Esophagus squamous epithelium (tissue), 4 donors: ENCODE results near the gene SRSF9.

Experiments used
- POLR2A ChIP-seq, 4 donors: fragments of 450-650 bp; IDR thresholded peaks; one replicate each; pipeline ENCODE4 v1.6.1; 2017; ENCODE audit warnings: antibody characterized with exemption in 4 of 4, mild to moderate bottlenecking in 4 of 4, moderate library complexity in 3 of 4
- TF ChIP-seq, protein P1 (sequence below), 6 experiments: fragments of 450-650 bp in 4 of 6; fragments of 200-600 bp in 2 of 6; sonication (generic) in 2 of 6; IDR thresholded peaks; one replicate each; pipeline ENCODE4 v1.5.1; 2016 to 2019; ENCODE audit warnings: antibody characterized with exemption in 6 of 6, mild to moderate bottlenecking in 4 of 6, moderate library complexity in 4 of 6

DNA sequence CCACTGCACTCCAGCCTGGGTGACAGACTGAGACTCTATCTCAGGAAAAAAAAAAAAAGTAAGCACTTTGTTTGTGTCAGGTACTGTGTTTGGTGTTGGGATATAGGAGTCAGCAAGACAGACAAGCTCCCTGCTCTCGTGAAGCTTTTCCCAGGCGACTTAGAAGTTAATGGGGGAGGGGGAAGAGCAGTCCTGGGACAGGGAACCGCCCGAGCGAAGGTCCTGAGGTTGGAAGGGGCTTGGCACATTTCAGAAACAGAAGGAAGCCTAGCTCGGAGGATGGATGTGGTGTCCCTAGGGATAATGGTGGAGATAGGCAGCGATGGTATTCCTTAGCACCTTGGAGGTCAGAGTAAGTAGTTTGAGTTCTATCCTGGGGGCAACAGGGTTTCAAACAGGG is 40.2 kb downstream of the SRSF9 start:
- no peak for TF ChIP-seq POLR2A (IDR thresholded peaks at IDR 0.05)
- TF ChIP-seq, protein P1, sequence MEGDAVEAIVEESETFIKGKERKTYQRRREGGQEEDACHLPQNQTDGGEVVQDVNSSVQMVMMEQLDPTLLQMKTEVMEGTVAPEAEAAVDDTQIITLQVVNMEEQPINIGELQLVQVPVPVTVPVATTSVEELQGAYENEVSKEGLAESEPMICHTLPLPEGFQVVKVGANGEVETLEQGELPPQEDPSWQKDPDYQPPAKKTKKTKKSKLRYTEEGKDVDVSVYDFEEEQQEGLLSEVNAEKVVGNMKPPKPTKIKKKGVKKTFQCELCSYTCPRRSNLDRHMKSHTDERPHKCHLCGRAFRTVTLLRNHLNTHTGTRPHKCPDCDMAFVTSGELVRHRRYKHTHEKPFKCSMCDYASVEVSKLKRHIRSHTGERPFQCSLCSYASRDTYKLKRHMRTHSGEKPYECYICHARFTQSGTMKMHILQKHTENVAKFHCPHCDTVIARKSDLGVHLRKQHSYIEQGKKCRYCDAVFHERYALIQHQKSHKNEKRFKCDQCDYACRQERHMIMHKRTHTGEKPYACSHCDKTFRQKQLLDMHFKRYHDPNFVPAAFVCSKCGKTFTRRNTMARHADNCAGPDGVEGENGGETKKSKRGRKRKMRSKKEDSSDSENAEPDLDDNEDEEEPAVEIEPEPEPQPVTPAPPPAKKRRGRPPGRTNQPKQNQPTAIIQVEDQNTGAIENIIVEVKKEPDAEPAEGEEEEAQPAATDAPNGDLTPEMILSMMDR (IDR thresholded peaks at IDR 0.05): no peak
